Activated naive CD8-positive, alpha-beta T cell treated with anti-CD3 and anti-CD28 coated beads, Interleukin-2, amount 50 U/mL, for 16 hours (primary cell): ENCODE results near the gene CBFA2T2.
"Not testable (repeated sequence)": the region's sequence is repeated elsewhere in the genome, so short reads cannot be mapped to it uniquely, and the experiment has no call there.

ENCODE experiments used
- DNase-seq: peaks from one replicate; pipeline ENCODE4 v3.0.0-alpha.2; 2020; ENCODE audit warnings: low read depth, low spot score

The CBFA2T2 gene

GRCh38 chr20:33506576-33506975, 16.7 kb downstream of the CBFA2T2 start:
- no peak for DNase-seq

GRCh38 chr20:33507461-33507860, 17.6 kb downstream of the CBFA2T2 start:
- no peak for DNase-seq

GRCh38 chr20:33508015-33508414, 18.1 kb downstream of the CBFA2T2 start:
- not testable (repeated sequence) for DNase-seq

- DNase-seq, result not testable (repeated sequence)
Measured at GRCh38 chr20:33509057-33509456, 19.2 kb downstream of the CBFA2T2 start.

- not testable (repeated sequence) for DNase-seq
Measured at GRCh38 chr20:33511876-33512275, 22.0 kb downstream of the CBFA2T2 start.

- no peak for DNase-seq
Measured at GRCh38 chr20:33515569-33516216, 25.8 kb downstream of the CBFA2T2 start.

GRCh38 chr20:33516882-33517281, 27.0 kb downstream of the CBFA2T2 start:
- DNase-seq, result no peak

- no peak for DNase-seq
Measured at GRCh38 chr20:33518071-33518470, 28.2 kb downstream of the CBFA2T2 start.

GRCh38 chr20:33521461-33521860, 31.6 kb downstream of the CBFA2T2 start:
- no peak for DNase-seq

- no peak for DNase-seq
Measured at GRCh38 chr20:33522256-33522820, 32.4 kb downstream of the CBFA2T2 start.

GRCh38 chr20:33524261-33524660, 34.4 kb downstream of the CBFA2T2 start:
- DNase-seq, result no peak

GRCh38 chr20:33526769-33527168, 36.9 kb downstream of the CBFA2T2 start:
- no peak for DNase-seq

- no peak for DNase-seq
Measured at GRCh38 chr20:33531047-33531877, 41.4 kb downstream of the CBFA2T2 start.

- DNase-seq, result no peak
Measured at GRCh38 chr20:33531885-33532284, 42.0 kb downstream of the CBFA2T2 start.

- no peak for DNase-seq
Measured at GRCh38 chr20:33532753-33533459, 43.0 kb downstream of the CBFA2T2 start.

- not testable (repeated sequence) for DNase-seq
Measured at GRCh38 chr20:33535717-33536116, 45.8 kb downstream of the CBFA2T2 start.

GRCh38 chr20:33537608-33538007, 47.7 kb downstream of the CBFA2T2 start:
- no peak for DNase-seq

- DNase-seq, result no peak
Measured at GRCh38 chr20:33539129-33539528, 49.2 kb downstream of the CBFA2T2 start.

GRCh38 chr20:33540427-33540826, 50.5 kb downstream of the CBFA2T2 start:
- DNase-seq, result no peak

GRCh38 chr20:33541074-33541473, 51.2 kb downstream of the CBFA2T2 start:
- no peak for DNase-seq

GRCh38 chr20:33541797-33542196, 51.9 kb downstream of the CBFA2T2 start:
- no peak for DNase-seq

- no peak for DNase-seq
Measured at GRCh38 chr20:33545763-33546162, 55.9 kb downstream of the CBFA2T2 start.
